ENCODE measurements around the gene CWF19L1.
A peak's percentile ranks its signal among the peaks of the same experiment; 100 is the strongest.
"Not testable (repeated sequence)": the region's sequence is repeated elsewhere in the genome, so short reads cannot be mapped to it uniquely, and the experiment has no call there.

Gene CWF19L1

DNA sequence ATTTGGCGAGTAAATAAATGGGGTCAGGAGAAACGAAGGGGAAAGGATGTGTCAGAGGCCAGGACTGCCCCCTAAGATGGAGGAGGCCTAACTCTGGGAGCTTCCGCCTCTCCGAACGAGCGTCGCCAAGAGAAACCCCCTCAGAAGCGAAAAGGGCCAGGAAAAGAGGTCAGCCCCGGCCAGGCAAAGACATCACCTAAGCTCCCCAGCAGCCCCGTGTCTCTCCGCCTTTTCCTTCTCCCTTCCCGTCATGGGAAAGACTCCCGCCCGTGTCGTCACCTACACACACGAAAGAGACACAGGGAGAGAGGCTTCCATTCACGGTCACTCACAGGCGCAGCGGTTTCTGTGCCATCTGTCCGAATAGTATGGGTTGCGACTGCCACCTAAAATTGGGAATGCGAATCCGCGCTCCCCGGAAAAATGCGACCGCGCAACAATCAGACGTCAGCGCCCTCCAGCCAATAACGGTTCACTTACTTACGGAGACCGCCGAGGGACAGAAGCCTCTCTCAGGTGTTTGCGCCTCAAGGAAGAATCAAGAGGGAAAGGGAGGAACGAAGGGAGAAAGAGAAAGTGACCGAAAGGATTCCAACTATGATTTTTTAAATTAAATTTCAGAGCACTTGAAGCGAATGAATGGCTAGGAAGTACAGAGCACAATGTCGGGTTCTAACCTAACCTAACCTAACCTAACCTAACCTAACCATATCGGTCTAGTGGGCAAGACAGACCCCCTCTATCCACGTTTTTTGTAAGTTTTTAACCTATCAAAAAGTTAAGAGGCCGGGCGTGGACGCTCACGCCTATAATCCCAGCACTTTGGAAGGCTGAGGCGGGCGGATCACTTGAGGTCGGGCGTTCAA, at the start of gene CWF19L1:
CWF19L1 (minus strand) TSS at position 400 of the 866 bp plus-strand sequence; CDS start at position 355, 45 bp downstream.
- peak; percentile 87 for DNase-seq (ENCODE audit: low spot score)

- DNase-seq (ENCODE audit: low spot score): no peak
These were observed 48.2 kb upstream of the CWF19L1 start for GRCh38 chr10:100315615-100316014.

- no peak for DNase-seq (ENCODE audit: low spot score)
These were observed 43.9 kb upstream of the CWF19L1 start for GRCh38 chr10:100311298-100311697.

DNA sequence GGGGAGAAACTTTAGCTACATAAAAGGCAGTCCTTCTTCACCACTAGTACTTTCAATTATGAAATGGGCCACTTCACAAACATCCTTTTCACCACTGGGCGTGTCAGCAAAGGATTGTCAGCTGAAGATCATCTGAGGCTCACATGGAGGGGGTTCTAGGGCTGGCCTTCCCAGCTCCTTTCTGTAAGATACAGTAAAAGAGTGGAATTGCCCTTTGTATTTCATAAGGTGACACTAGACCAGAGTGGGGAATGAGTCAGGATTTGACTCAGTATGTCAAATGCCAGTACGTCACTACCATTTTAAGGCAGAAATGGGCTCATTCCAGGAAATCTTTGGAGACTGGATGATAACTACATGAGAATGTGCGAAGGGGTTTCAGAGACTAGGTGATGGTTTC, 40.2 kb upstream of the CWF19L1 start:
- no peak for DNase-seq (ENCODE audit: low spot score)

DNA sequence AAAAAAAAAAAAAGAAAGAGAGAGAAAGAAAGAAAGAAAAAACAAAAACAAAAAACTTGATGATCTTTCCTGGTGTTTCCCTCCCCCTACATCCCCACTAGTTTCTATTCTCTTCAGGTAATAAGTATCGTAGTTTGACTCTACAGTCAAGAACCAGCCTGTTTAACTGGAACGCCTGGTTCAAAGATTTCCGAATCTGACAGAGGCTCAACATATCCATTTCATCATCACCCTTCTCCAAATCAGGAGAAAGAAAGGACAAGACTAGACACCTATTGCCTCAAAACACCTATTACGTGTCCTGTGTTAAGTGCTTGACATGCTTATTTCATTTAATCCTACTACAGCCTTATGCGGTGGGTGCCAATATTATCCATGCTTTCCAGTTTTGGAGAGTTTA, 39.4 kb upstream of the CWF19L1 start:
- no peak for DNase-seq (ENCODE audit: low spot score)

GRCh38 chr10:100304414-100304813, 37.0 kb upstream of the CWF19L1 start:
- no peak for DNase-seq (ENCODE audit: low spot score)

DNA sequence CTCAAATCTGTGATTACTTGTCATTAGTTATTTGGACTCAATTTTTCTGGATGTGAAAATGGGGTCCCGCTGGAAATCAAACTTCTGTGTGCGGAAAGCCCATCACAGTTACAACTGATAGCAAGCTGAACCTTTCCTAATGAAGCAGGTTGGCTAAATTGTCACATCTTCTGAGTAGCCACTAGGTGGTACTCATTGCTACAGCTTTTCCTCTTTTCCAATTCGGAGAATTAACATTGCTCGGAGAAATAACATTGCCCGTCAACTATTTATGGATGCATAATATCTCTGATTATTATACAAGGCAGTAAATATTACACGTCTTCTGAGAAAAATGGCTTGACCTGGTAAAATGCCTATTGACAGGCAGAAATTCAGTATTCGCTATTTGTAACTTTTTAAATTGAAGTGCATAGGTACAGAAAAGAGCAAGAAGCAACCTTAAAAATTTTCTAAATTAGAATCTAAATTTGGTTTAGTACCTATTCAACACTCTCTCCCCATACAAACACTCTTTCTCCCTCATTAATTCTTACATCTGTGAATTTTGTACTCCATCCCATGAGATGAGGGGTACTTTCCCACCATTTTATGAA, 36.4 kb upstream of the CWF19L1 start:
- peak; percentile 31 for DNase-seq (ENCODE audit: low spot score)

DNA sequence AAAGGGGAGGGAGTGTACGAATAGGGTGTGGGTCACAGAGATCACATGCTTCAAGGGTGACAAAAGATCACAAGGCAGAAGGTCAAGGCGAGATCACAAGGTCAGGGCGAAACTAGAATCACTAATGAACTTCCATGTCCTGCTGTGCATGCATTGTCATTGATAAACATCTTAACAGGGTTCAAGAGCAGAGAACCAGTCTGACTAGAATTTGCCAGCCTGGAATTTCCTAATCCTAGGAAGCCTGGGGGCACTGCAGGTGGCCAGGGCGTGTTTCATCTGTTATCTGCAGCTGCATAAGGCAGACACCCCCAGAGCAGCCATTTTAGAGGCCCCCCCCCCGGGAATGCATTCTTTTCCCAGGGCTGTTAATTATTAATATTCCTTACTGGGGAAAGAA, 33.7 kb upstream of the CWF19L1 start:
- not testable (repeated sequence) for DNase-seq (ENCODE audit: low spot score)

DNA sequence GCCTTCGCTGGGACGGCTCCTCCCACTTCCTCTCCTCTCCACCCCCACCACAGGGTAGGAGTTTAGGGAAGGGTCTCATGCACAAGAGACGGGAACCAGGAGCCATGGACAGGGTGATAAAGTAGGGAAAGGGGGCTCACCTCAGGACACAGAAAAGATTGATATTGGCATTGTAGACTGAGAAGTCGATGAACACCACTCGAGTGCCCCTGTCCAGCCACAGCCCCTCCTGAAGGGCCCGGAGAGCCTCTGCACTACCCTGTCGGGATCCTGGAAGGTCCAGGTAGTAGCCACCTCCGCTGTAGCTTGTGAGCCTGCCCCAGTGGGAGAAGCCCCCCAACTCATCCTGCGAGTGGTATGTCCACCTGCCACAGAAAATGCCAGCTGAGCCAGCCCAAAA, 29.8 kb upstream of the CWF19L1 start:
- DNase-seq (ENCODE audit: low spot score): no peak

GRCh38 chr10:100293066-100293465, 25.6 kb upstream of the CWF19L1 start:
- no peak for DNase-seq (ENCODE audit: low spot score)

DNA sequence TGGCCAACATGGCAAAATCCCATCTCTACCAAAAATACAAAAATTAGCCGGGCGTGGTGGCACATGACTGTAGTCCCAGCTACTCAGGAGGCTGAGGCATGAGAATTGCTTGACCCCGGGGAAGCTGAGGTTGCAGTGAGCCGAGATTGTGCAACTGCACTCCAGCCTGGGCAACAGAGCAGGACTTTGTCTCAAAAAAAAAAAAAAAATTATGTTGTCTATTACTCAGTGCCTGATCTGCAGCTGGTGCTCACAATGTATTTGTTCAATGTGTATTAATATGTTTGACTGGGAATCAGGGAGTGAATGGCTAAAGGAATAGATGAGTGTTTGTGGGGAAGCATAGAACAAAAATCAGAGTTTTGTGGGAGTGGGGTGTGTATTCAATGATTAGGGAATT, 24.9 kb upstream of the CWF19L1 start:
- DNase-seq (ENCODE audit: low spot score): not testable (repeated sequence)

- DNase-seq (ENCODE audit: low spot score): no peak
These were observed 23.9 kb upstream of the CWF19L1 start for GRCh38 chr10:100291356-100291755.

DNA sequence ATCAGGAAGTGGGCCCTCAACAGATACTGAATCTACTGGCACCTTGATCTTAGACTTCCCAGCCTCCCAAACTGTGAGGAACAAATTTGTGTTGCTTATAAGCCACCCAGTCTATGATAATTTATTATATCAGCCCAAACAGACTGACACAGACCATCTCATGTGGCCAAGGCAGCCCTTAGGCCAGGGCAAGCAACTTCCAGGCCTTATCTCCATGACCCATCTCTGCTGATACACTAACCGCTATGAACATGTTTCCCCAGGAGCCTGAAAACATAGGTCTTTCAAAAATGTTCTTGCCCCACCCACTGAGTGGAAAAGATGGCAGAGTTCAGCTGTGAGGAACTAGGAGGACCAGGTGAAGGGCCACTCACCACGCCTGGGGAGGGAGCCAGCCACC, 22.2 kb upstream of the CWF19L1 start:
- no peak for DNase-seq (ENCODE audit: low spot score)

- DNase-seq (ENCODE audit: low spot score): no peak
These were observed 20.8 kb upstream of the CWF19L1 start for GRCh38 chr10:100288196-100288595.

DNA sequence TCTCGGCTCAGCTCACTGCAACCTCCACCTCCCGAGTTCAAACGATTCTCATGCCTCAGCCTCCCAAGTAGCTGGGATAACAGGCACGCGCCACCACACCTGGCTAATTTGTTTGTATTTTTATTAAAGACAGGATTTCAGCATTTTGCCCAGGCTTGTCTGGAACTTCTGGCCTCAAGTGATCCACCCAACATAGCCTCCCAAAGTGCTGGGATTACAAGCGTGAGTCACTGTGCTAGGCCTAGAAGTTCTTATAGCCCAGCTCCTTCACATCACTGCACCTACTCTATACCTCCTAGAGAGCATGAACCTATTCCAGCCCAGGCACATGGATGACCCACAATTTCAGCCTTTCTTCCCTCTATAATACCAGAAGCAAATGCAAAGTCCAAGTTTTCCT, 20.3 kb upstream of the CWF19L1 start:
- no peak for DNase-seq (ENCODE audit: low spot score)

DNA sequence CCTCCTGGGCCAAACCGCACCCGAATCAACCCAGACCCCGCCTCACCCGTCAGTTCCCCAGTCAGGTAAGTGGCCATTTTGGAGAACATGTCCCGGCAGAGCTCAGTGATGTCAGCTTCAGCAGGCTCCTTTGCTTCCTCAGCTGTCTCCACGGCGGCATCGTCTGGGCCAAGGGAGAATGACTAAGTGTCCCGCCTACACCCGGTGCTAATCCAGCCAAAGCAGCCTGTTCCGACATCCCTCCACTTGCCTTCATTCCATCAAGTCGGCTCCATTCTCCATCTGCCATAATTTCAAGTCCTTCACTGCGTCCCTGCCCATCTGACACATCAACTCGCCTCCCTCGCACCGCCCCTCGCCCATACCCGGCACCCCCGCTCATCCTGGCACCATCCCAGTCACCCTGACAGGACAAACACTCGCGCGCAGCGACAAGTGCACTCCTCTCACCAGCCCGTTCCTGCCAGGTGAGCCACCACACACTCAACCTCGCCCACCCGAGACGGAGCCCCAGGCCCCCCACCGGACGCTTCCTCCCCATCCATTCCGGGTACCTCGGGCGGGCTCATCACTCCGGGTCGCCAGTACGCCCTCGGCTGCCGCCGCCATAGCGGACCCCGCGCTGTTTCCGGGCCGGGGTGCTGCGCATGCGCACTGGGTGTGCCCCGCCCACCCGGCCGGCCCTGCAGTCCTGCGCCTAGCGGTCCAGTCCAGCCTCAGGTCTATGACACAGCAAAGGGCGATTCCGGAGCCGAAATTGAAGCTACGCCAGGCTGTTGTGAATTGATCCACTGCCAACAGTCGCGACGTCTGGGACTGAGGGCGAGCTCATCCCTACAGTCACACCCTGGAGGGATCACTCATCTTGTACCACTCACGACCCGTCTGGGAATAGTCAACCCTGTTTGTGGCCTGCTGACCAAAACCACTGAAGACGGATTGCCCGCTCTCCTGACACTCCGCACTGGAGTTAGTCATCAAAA, 18.9 kb upstream of the CWF19L1 start, which contains the start of gene BLOC1S2:
BLOC1S2 (minus strand) TSS at position 630 of the 983 bp plus-strand sequence; CDS start at position 609, 21 bp downstream.
- peak; percentile 98 for DNase-seq (ENCODE audit: low spot score)

- not testable (repeated sequence) for DNase-seq (ENCODE audit: low spot score)
These were observed 17.9 kb upstream of the CWF19L1 start for GRCh38 chr10:100285326-100285725.

- DNase-seq (ENCODE audit: low spot score): no peak
These were observed 15.5 kb upstream of the CWF19L1 start for GRCh38 chr10:100282907-100283306.

GRCh38 chr10:100276971-100277370, 9.5 kb upstream of the CWF19L1 start:
- not testable (repeated sequence) for DNase-seq (ENCODE audit: low spot score)

- DNase-seq (ENCODE audit: low spot score): no peak
These were observed 1.5 kb downstream of the CWF19L1 start for GRCh38 chr10:100265821-100266485.

DNA sequence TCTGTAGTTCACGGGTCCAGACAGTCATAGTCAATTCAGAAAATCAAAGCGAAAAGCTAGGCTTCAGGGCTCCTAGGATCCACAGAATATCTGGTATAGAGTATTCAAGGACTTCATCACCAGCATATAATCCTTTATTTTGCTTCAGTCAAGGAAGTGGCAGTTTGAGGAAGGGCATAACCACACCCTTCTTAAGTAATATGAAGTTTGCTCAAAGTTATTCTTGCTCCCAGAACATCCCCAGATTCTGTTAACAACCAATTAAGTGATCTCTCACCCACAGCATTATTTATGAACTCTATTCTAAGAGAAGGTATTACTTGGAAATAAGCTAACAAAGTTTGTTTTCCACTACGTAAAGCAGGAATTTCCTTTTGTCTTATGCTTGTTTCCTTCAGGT, 13.2 kb downstream of the CWF19L1 start:
- no peak for DNase-seq (ENCODE audit: low spot score)

GRCh38 chr10:100253041-100253440, 14.4 kb downstream of the CWF19L1 start:
- no peak for DNase-seq (ENCODE audit: low spot score)

Data from hepatic stellate cell (primary cell).